IMR-90 (cell line): ENCODE data around the gene RNF4. TPM values are rescaled to one million over a fixed set of nuclear protein-coding genes. Genes with fewer than 3 reads are reported as not detected.
A peak's percentile ranks its signal among the peaks of the same experiment; 100 is the strongest.

Experiments used
- ATAC-seq: fragments of 200-7000 bp; cut with Tn5 transposase; 2 replicates; pipeline ENCODE4 v1.9.1; 2020; ENCODE audit warnings: low read depth, mild to moderate bottlenecking, moderate library complexity
- BruUV-seq: library from RNA; stranded (reverse); fragments of 400-500 nt; replicated peaks from 2 replicates; lab custom pipeline; 2021; lab: Mats Ljungman, UMichigan
- CTCF ChIA-PET: fragments of 300-600 bp; formaldehyde crosslinking; extraction: SDS; loops from one replicate; lab custom pipeline; 2021; ENCODE audit warnings: antibody characterized with exemption; lab: Yijun Ruan, JAX
- POLR2A ChIA-PET: fragments of 300-600 bp; sonication (Branson Sonifier 250); formaldehyde crosslinking; loops from one replicate; lab custom pipeline; 2022; ENCODE audit warnings: antibody characterized with exemption; ENCODE audit not compliant: unreplicated experiment; lab: Charles Lee
- DNase-seq: peaks from one replicate; pipeline ENCODE4 v3.0.0; 2013
- H2AFZ ChIP-seq: replicated peaks from 2 replicates; pipeline ENCODE3; 2013; ENCODE audit warnings: low read length, mild to moderate bottlenecking; ENCODE audit not compliant: poor library complexity
- H2AK5ac ChIP-seq: 2 replicates; pipeline ENCODE4 v1.6.1; 2013; ENCODE audit warnings: low read depth, low read length, inconsistent platforms
- H2AK9ac ChIP-seq: replicated peaks from 2 replicates; pipeline ENCODE3; 2013; ENCODE audit warnings: mild to moderate bottlenecking, low read depth, low read length, moderate library complexity; ENCODE audit not compliant: poor library complexity
- H2BK120ac ChIP-seq: 2 replicates; pipeline ENCODE4 v1.6.1; 2013; ENCODE audit warnings: low read depth, low read length, inconsistent platforms
- H2BK15ac ChIP-seq: 3 replicates; pipeline ENCODE4 v1.6.1; 2013; ENCODE audit warnings: low read depth, low read length, inconsistent platforms
- H2BK20ac ChIP-seq: 2 replicates; pipeline ENCODE4 v1.6.1; 2013; ENCODE audit warnings: low read depth, mild to moderate bottlenecking, inconsistent platforms, low read length, moderate library complexity
- H2BK5ac ChIP-seq: 2 replicates; pipeline ENCODE4 v1.6.1; 2013; ENCODE audit warnings: mild to moderate bottlenecking, low read depth, low read length, inconsistent platforms; ENCODE audit not compliant: poor library complexity, severe bottlenecking
- H3K14ac ChIP-seq: replicated peaks from 2 replicates; pipeline ENCODE4 v1.6.1; 2013; ENCODE audit warnings: low read depth, low read length, inconsistent platforms
- H3K18ac ChIP-seq: 2 replicates; pipeline ENCODE4 v1.6.1; 2013; ENCODE audit warnings: low read depth, low read length, control low read depth
- H3K23ac ChIP-seq: 2 replicates; pipeline ENCODE4 v1.6.1; 2013; ENCODE audit warnings: low read depth, low read length, inconsistent platforms
- H3K27ac ChIP-seq: 2 replicates; pipeline ENCODE4 v1.5.1; 2013; ENCODE audit warnings: mild to moderate bottlenecking, control low read depth, low read length; ENCODE audit not compliant: insufficient read depth
- H3K27me3 ChIP-seq: 2 replicates; pipeline ENCODE4 v1.6.1; 2013; ENCODE audit warnings: low read length; ENCODE audit not compliant: control insufficient read depth, insufficient read depth
- H3K36me3 ChIP-seq: 2 replicates; pipeline ENCODE4 v1.6.1; 2013; ENCODE audit warnings: low read length, mixed read lengths; ENCODE audit not compliant: control insufficient read depth, insufficient read depth
- H3K4ac ChIP-seq: 2 replicates; pipeline ENCODE4 v1.6.1; 2013; ENCODE audit warnings: low read depth, low read length, inconsistent platforms
- H3K4me1 ChIP-seq: 2 replicates; pipeline ENCODE4 v1.6.1; 2013; ENCODE audit warnings: low read length, mixed read lengths; ENCODE audit not compliant: control insufficient read depth, insufficient read depth
- H3K4me2 ChIP-seq: 2 replicates; pipeline ENCODE4 v1.6.1; 2013; ENCODE audit warnings: low read depth, mild to moderate bottlenecking, control low read depth, low read length, moderate library complexity
- H3K4me3 ChIP-seq: 2 replicates; pipeline ENCODE4 v1.5.1; 2013; ENCODE audit warnings: low read depth, mild to moderate bottlenecking, control low read depth, low read length, moderate library complexity; ENCODE audit not compliant: insufficient read depth
- H3K56ac ChIP-seq: 2 replicates; pipeline ENCODE4 v1.6.1; 2013; ENCODE audit warnings: low read length, inconsistent platforms; ENCODE audit not compliant: insufficient read depth; ENCODE audit errors: extremely low read depth
- H3K79me1 ChIP-seq, 2 experiments: 2 replicates each; pipeline ENCODE4 v1.6.1; 2013; ENCODE audit warnings: low read length in 2 of 2, inconsistent platforms in 1 of 2, low read depth in 1 of 2
- H3K9ac ChIP-seq: 2 replicates; pipeline ENCODE4 v1.6.1; 2013; ENCODE audit warnings: low read depth, low read length, control low read depth
- H3K9me1 ChIP-seq: 2 replicates; pipeline ENCODE4 v1.6.1; 2013; ENCODE audit warnings: low read length, inconsistent platforms; ENCODE audit not compliant: insufficient read depth
- H3K9me3 ChIP-seq: 2 replicates; pipeline ENCODE4 v1.6.1; 2013; ENCODE audit warnings: low read length; ENCODE audit not compliant: control insufficient read depth, insufficient read depth
- H4K20me1 ChIP-seq: 2 replicates; pipeline ENCODE4 v1.6.1; 2013; ENCODE audit warnings: low read length, inconsistent platforms; ENCODE audit not compliant: insufficient read depth
- H4K5ac ChIP-seq: 2 replicates; pipeline ENCODE4 v1.6.1; 2013; ENCODE audit warnings: mild to moderate bottlenecking, low read depth, low read length, control low read depth
- H4K8ac ChIP-seq, 2 experiments: 2 replicates each; pipeline ENCODE4 v1.6.1; 2013; ENCODE audit warnings: low read depth in 2 of 2, low read length in 2 of 2, control low read depth in 1 of 2, inconsistent platforms in 1 of 2
- H4K91ac ChIP-seq: 2 replicates; pipeline ENCODE4 v1.6.1; 2013; ENCODE audit warnings: low read depth, low read length, inconsistent platforms; ENCODE audit not compliant: insufficient read depth
- CEBPB ChIP-seq: IDR thresholded peaks from 2 replicates; pipeline ENCODE4 v1.6.1; 2012; ENCODE audit warnings: low read depth, low read length, improper control_type of control experiment
- NFE2L2 ChIP-seq: fragments of 150-350 bp; IDR thresholded peaks from 2 replicates; pipeline ENCODE4 v1.6.1; 2016; ENCODE audit warnings: low read depth, mild to moderate bottlenecking, low read length
- RCOR1 ChIP-seq: IDR thresholded peaks from 2 replicates; pipeline ENCODE4 v1.6.1; 2012; ENCODE audit warnings: mild to moderate bottlenecking, low read length, improper control_type of control experiment; ENCODE audit not compliant: insufficient replicate concordance
- SMC3 ChIP-seq: fragments of 150-350 bp; IDR thresholded peaks from 2 replicates; pipeline ENCODE4 v1.6.1; 2016; ENCODE audit warnings: low read depth, mild to moderate bottlenecking, antibody characterized with exemption, low read length, moderate library complexity
- WGBS, 2 experiments: methylation state at CpG; one replicate each; pipeline versions ENCODE4 v1.1.5 to v1.1.7; 2013; ENCODE audit warnings: missing lambda C conversion rate in 2 of 2; ENCODE audit not compliant: insufficient read length in 1 of 2; ENCODE audit errors: extremely low coverage in 2 of 2; 5-methylcytosine and 5-hydroxymethylcytosine counted together
- dilution Hi-C: fragments of 300-500 bp; cut with HindIII; formaldehyde crosslinking; loops from one replicate; pipeline ENCODE4 v1.14.3; 2018; ENCODE audit warnings: low sequenced_read_pairs; ENCODE audit not compliant: unreplicated experiment
- in situ Hi-C: fragments of 300-500 bp; cut with MboI; formaldehyde crosslinking; loops from 3 replicates; pipeline ENCODE4 v1.14.3; 2019; ENCODE audit warnings: low sequenced_read_pairs, inconsistent platforms, mixed read lengths
- intact Hi-C: fragments of 100-400 bp; cut with micrococcal nuclease; formaldehyde crosslinking; loops from 2 replicates; pipeline ENCODE4 v1.10.0; 2022
- polyA plus RNA-seq, 3 experiments: library from polyadenylated mRNA; depleted of rRNA; stranded (reverse); fragments of >200 nt; gene quantifications; 2 replicates each; pipeline ENCODE4 v1.2.3, GENCODE V29; 2012; ENCODE audit warnings: low replicate concordance in 1 of 3
- total RNA-seq: library from RNA; depleted of rRNA; stranded (reverse); fragments of >200 nt; gene quantifications from 2 replicates; pipeline ENCODE4 v1.2.3, GENCODE V29; 2012

Gene RNF4
- total and polyA plus RNA-seq, 2 of the 4 experiments (the other 2 are of a cell fraction), result 63.8 to 73.8 TPM

GRCh38 chr4:2472187-2472586 is 3.3 kb downstream of the RNF4 start:
- Histone ChIP-seq H3K23ac (no peak overlapping the region), H2AK9ac (no peak overlapping the region), H2AFZ (no peak overlapping the region), H3K9me3 (peaks cover 2% of the 10 kb centered on the region; the same call in 1 of the 2 replicates), H3K14ac (no peak overlapping the region), H3K9ac (no peak overlapping the region), H4K91ac (no peak overlapping the region), H3K4me2 (no peak overlapping the region), H3K9me1 (0 out of 2 replicates have a peak, but pooled peaks cover 5% of the 10 kb centered on the region), H4K20me1 (peaks cover 76% of the 10 kb centered on the region), H2AK5ac (no peak overlapping the region), H4K5ac (no peak overlapping the region), H3K4ac (no peak overlapping the region), H4K8ac (no peak overlapping the region), H3K18ac (no peak overlapping the region), H2BK15ac (no peak overlapping the region), H3K27ac (no peak overlapping the region), H3K27me3 (no peaks in the 10 kb centered on the region), H3K79me1 (peaks cover 9 to 22% of the 10 kb centered on the region in 2 experiments), H2BK5ac (no peak overlapping the region), H2BK120ac (no peak overlapping the region), H3K4me1 (no peaks in the 10 kb centered on the region), H3K4me3 (no peak overlapping the region), H2BK20ac (no peak overlapping the region), H3K56ac (no peak overlapping the region), H3K36me3 (peaks cover 14% of the 10 kb centered on the region)
- BruUV-seq, result no TSS peak
- ChIA-PET CTCF (no interaction called here), POLR2A (no interaction called here)
- no peak for ATAC-seq
- TF ChIP-seq RCOR1 (no peak), NFE2L2 (peak; percentile 48; the same call in 1 of the 2 replicates), SMC3 (no peak), CEBPB (no peak)
- peak; percentile 54 for DNase-seq
- intact Hi-C loops, result no loop called here
- in situ Hi-C loops, result no loop called here
- dilution Hi-C loops, result no loop called here
- no CpG with 5 or more reads among the region's 4 CpGs for WGBS, 2 experiments
